Liver (tissue), 9 donors: Measurements from ENCODE around the gene ZNF790. TPM values are rescaled to one million over a fixed set of nuclear protein-coding genes. Genes with fewer than 3 reads are reported as not detected.

Source experiments
- DNase-seq: peaks from one replicate; pipeline ENCODE4 v3.0.0-alpha.2; 2017; ENCODE audit warnings: low spot score
- H3K27ac ChIP-seq, 2 donors: one replicate each; pipeline ENCODE4 v1.7.0; 2013; ENCODE audit warnings: inconsistent platforms in 2 of 2, low read length in 2 of 2, control low read depth in 1 of 2, low read depth in 1 of 2, mild to moderate bottlenecking in 1 of 2
- H3K27me3 ChIP-seq, 4 donors: one replicate each; pipeline versions ENCODE4 v1.6.1 to v1.7.0; 2013; ENCODE audit warnings: low read length in 3 of 4, inconsistent platforms in 1 of 4, mild to moderate bottlenecking in 1 of 4, moderate library complexity in 1 of 4; ENCODE audit not compliant: control insufficient read depth in 4 of 4, insufficient read depth in 4 of 4
- H3K36me3 ChIP-seq, 4 donors: one replicate each; pipeline versions ENCODE4 v1.6.1 to v1.7.0; 2013; ENCODE audit warnings: low read length in 3 of 4, mild to moderate bottlenecking in 3 of 4, low read depth in 1 of 4, moderate library complexity in 1 of 4; ENCODE audit not compliant: control insufficient read depth in 4 of 4, insufficient read depth in 3 of 4
- H3K4me1 ChIP-seq, 4 donors: one replicate each; pipeline versions ENCODE4 v1.6.1 to v1.7.0; 2013; ENCODE audit warnings: low read length in 3 of 4, mild to moderate bottlenecking in 3 of 4, moderate library complexity in 1 of 4; ENCODE audit not compliant: control insufficient read depth in 4 of 4, insufficient read depth in 4 of 4
- H3K4me3 ChIP-seq, 3 donors: one replicate each; pipeline versions ENCODE4 v1.6.1 to v1.7.0; 2013; ENCODE audit warnings: low read length in 3 of 3, control low read depth in 1 of 3, low read depth in 1 of 3, mild to moderate bottlenecking in 1 of 3
- H3K9ac ChIP-seq, 2 donors: one replicate each; pipeline ENCODE4 v1.7.0; 2013; ENCODE audit warnings: low read length in 2 of 2, mild to moderate bottlenecking in 2 of 2, moderate library complexity in 2 of 2, control low read depth in 1 of 2, low read depth in 1 of 2
- H3K9me3 ChIP-seq, 4 donors: one replicate each; pipeline versions ENCODE4 v1.6.1 to v1.7.0; 2013; ENCODE audit warnings: low read length in 3 of 4; ENCODE audit not compliant: control insufficient read depth in 4 of 4
- EGR1 ChIP-seq, 2 donors: IDR thresholded peaks; 2 replicates each; pipeline ENCODE4 v1.6.1; 2016 to 2018; ENCODE audit warnings: antibody characterized with exemption in 2 of 2, low read depth in 2 of 2
- FOXA1 ChIP-seq: IDR thresholded peaks from 2 replicates; pipeline ENCODE4 v1.6.1; 2016; ENCODE audit warnings: antibody characterized with exemption
- FOXA2 ChIP-seq: IDR thresholded peaks from 2 replicates; pipeline ENCODE4 v1.6.1; 2016; ENCODE audit warnings: antibody characterized with exemption
- GABPA ChIP-seq, 2 donors: IDR thresholded peaks in 1 of 2; conservative IDR thresholded peaks in 1 of 2; 2 replicates each; pipeline ENCODE4 v1.6.1; 2016; ENCODE audit warnings: antibody characterized with exemption in 2 of 2, mild to moderate bottlenecking in 1 of 2, moderate library complexity in 1 of 2
- HNF4A ChIP-seq, 2 donors: conservative IDR thresholded peaks; 2 replicates each; pipeline ENCODE4 v1.6.1; 2016; ENCODE audit warnings: antibody characterized with exemption in 2 of 2, mild to moderate bottlenecking in 2 of 2
- HNF4G ChIP-seq: IDR thresholded peaks from 2 replicates; pipeline ENCODE4 v1.6.1; 2016; ENCODE audit warnings: antibody characterized with exemption
- JUND ChIP-seq, 2 donors: IDR thresholded peaks; 2 replicates each; pipeline ENCODE4 v1.6.1; 2016; ENCODE audit warnings: antibody characterized with exemption in 2 of 2
- NR2F2 ChIP-seq: IDR thresholded peaks from 2 replicates; pipeline ENCODE4 v1.6.1; 2016; ENCODE audit warnings: antibody characterized with exemption
- RAD21 ChIP-seq, 2 donors: IDR thresholded peaks; 2 replicates each; pipeline ENCODE4 v1.6.1; 2016; ENCODE audit warnings: antibody characterized with exemption in 2 of 2, mild to moderate bottlenecking in 2 of 2
- RXRA ChIP-seq, 2 donors: IDR thresholded peaks; 2 replicates each; pipeline ENCODE4 v1.6.1; 2017 to 2018; ENCODE audit warnings: antibody characterized with exemption in 2 of 2, mild to moderate bottlenecking in 1 of 2
- SP1 ChIP-seq: IDR thresholded peaks from 2 replicates; pipeline ENCODE4 v1.6.1; 2018; ENCODE audit warnings: antibody characterized with exemption, mild to moderate bottlenecking
- TAF1 ChIP-seq: conservative IDR thresholded peaks from 2 replicates; pipeline ENCODE4 v1.6.1; 2016; ENCODE audit warnings: antibody characterized with exemption, mild to moderate bottlenecking
- YY1 ChIP-seq: IDR thresholded peaks from 2 replicates; pipeline ENCODE4 v1.6.1; 2016; ENCODE audit warnings: antibody characterized with exemption, mild to moderate bottlenecking
- WGBS: extraction: QIAGEN DNeasy Blood & Tissue Kit; methylation state at CpG from one replicate; pipeline ENCODE4 v1.1.7; 2013; 5-methylcytosine and 5-hydroxymethylcytosine counted together
- polyA plus RNA-seq, 2 donors: library from polyadenylated mRNA; stranded (reverse) in 1 of 2; unstranded in 1 of 2; fragments of 200-250 nt in 1 of 2; fragments of >200 nt in 1 of 2; fragmentation: Nextera tagmentation in 1 of 2; extraction: Ambion mirVana in 1 of 2; gene quantifications; one replicate each; pipeline versions ENCODE4 v1.2.1 to v1.2.3, GENCODE V29; 2013 to 2015
- total RNA-seq, 2 donors: library from RNA; depleted of rRNA; stranded (reverse); fragments of >200 nt; gene quantifications; one replicate each; pipeline ENCODE4 v1.2.3, GENCODE V29; 2014
- TF ChIP-seq, protein P1 (sequence below): IDR thresholded peaks from 2 replicates; pipeline ENCODE4 v1.6.1; 2016; ENCODE audit warnings: antibody characterized with exemption
- TF ChIP-seq, protein P2 (sequence below): IDR thresholded peaks from 2 replicates; pipeline ENCODE4 v1.6.1; 2016; ENCODE audit warnings: antibody characterized with exemption, mild to moderate bottlenecking
- TF ChIP-seq, protein P3 (sequence below): fragments of 150-350 bp; IDR thresholded peaks from 2 replicates; pipeline ENCODE4 v1.5.1; 2017; ENCODE audit warnings: improper control_type of control experiment, low read depth, low read length; ENCODE audit not compliant: missing input control
- TF ChIP-seq, protein P4 (sequence below): IDR thresholded peaks from 2 replicates; pipeline ENCODE4 v1.6.1; 2016; ENCODE audit warnings: antibody characterized with exemption
- TF ChIP-seq, protein P5 (sequence below): IDR thresholded peaks from 2 replicates; pipeline ENCODE4 v1.6.1; 2016; ENCODE audit warnings: antibody characterized with exemption
- donor health status: healthy.
- donor health status: healthy.
- donor health status: healthy.
- donor health status: healthy.
- donor health status: healthy.

Gene ZNF790
- total and polyA plus RNA-seq, 4 donors: 2.8 to 5.5 (median 4.2) TPM

DNA sequence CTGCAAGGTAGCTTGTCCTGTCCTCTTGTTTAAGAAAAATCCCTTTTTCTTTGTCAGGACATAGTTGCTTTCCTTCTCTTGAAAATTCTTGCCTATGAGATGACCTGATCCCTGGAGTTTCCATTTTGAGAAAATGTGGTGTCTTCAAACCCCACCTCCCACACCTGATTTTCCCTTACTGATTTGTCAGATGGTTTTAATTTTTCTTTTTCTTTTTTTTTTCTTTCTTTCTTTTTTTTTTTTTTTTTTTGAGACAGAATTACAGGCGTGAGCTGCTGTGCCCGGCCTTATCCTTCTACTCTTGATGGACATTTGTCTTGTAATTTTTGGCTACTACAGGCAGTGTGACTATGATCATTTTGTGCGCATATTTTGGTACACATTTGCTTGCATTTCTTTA, 13.7 kb upstream of the ZNF790 start:
- Histone ChIP-seq H3K4me3 (peak overlapping the region in 2 of 3 donors; percentile 91 to 98), H3K27ac (no peak overlapping the region), H3K4me1 (peaks cover 0 to 14% (median 8%) of the 10 kb centered on the region in 4 donors), H3K36me3 (peaks cover 5 to 24% (median 23%) of the 10 kb centered on the region in 4 donors), H3K9me3 (peaks cover 7 to 27% (median 14%) of the 10 kb centered on the region in 4 donors), H3K9ac (no peak overlapping the region), H3K27me3 (no peaks in the 10 kb centered on the region)
- DNase-seq: no peak
- 99% methylated on average over 3 of the region's 3 CpGs for WGBS
- TF ChIP-seq, protein P1, sequence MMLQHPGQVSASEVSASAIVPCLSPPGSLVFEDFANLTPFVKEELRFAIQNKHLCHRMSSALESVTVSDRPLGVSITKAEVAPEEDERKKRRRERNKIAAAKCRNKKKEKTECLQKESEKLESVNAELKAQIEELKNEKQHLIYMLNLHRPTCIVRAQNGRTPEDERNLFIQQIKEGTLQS: no peak

DNA sequence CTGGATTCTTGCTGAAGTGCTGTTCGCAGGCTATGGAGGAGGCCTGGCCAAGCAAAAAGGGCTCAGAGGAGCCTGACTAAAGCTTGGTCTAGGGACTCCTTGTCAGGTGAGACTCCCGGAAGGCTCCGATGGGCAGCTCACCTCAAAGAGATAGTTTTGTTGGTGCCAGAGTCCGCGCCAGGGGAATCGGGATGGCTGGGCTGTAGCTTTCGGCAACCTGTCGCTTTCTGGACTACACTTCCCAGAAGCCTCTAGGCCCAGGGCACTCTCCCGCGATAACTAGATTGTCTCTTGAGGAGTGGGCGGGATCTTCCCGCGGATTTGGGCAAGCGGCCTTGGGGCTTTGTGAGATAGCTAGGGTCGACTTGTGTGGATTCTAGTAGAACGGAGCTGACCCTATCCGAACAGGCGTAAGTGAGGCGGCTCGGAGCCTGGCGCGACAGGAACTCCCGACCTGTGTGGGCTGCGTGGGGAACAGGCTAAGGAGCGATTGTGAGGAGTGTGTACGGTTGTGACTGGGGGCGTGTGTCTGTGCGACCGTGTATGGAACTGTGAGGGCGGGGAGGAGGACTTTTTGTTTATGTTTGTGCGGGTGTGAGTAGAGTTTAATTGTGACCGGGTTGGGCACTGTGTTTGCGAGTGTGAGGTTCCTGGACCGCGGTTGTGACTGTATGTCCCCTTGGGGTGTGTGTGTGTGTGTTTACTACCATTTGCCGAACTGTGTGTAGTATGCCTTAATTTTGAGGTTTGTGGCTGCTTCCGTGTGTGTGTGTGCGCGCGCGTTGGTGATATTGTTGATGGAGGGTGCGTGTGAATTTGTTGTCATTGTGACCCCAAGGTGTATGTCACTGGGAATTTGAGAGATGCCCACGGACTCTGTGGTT, 12.6 kb upstream of the ZNF790 start, which contains the start of gene ZNF345:
TSS of gene ZNF345 (plus strand) at position 318 of the 884 bp plus-strand sequence. CDS start 25,955 bp downstream, outside the sequence.
- Histone ChIP-seq H3K9me3 (peaks cover 6 to 19% (median 12%) of the 10 kb centered on the region in 4 donors), H3K27me3 (no peaks in the 10 kb centered on the region), H3K4me3 (peak within 1 kb of the TSS; percentile 52 to 98 (median 91)), H3K27ac (peak within 1 kb of the TSS; percentile 70 to 89), H3K4me1 (peaks cover 0 to 14% (median 8%) of the 10 kb centered on the region in 4 donors), H3K9ac (peak within 1 kb of the TSS; percentile 76 to 81), H3K36me3 (peaks cover 2 to 17% (median 14%) of the 10 kb centered on the region in 4 donors)
- under 1% methylated on average over 43 of the region's 43 CpGs for WGBS
- no peak for TF ChIP-seq RAD21 (IDR thresholded peaks at IDR 0.05)
- TF ChIP-seq NR2F2: no peak
- TF ChIP-seq FOXA1: no peak
- no peak for TF ChIP-seq FOXA2
- TF ChIP-seq HNF4G: no peak
- TF ChIP-seq, protein P2, sequence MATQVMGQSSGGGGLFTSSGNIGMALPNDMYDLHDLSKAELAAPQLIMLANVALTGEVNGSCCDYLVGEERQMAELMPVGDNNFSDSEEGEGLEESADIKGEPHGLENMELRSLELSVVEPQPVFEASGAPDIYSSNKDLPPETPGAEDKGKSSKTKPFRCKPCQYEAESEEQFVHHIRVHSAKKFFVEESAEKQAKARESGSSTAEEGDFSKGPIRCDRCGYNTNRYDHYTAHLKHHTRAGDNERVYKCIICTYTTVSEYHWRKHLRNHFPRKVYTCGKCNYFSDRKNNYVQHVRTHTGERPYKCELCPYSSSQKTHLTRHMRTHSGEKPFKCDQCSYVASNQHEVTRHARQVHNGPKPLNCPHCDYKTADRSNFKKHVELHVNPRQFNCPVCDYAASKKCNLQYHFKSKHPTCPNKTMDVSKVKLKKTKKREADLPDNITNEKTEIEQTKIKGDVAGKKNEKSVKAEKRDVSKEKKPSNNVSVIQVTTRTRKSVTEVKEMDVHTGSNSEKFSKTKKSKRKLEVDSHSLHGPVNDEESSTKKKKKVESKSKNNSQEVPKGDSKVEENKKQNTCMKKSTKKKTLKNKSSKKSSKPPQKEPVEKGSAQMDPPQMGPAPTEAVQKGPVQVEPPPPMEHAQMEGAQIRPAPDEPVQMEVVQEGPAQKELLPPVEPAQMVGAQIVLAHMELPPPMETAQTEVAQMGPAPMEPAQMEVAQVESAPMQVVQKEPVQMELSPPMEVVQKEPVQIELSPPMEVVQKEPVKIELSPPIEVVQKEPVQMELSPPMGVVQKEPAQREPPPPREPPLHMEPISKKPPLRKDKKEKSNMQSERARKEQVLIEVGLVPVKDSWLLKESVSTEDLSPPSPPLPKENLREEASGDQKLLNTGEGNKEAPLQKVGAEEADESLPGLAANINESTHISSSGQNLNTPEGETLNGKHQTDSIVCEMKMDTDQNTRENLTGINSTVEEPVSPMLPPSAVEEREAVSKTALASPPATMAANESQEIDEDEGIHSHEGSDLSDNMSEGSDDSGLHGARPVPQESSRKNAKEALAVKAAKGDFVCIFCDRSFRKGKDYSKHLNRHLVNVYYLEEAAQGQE: no peak
- TF ChIP-seq HNF4A (conservative IDR thresholded peaks at IDR 0.05): peak in 1 of 2 donors; percentile 5
- peak; percentile 77 for TF ChIP-seq YY1
- no peak for TF ChIP-seq RXRA (IDR thresholded peaks at IDR 0.05)
- no peak for TF ChIP-seq SP1
- TF ChIP-seq, protein P3, sequence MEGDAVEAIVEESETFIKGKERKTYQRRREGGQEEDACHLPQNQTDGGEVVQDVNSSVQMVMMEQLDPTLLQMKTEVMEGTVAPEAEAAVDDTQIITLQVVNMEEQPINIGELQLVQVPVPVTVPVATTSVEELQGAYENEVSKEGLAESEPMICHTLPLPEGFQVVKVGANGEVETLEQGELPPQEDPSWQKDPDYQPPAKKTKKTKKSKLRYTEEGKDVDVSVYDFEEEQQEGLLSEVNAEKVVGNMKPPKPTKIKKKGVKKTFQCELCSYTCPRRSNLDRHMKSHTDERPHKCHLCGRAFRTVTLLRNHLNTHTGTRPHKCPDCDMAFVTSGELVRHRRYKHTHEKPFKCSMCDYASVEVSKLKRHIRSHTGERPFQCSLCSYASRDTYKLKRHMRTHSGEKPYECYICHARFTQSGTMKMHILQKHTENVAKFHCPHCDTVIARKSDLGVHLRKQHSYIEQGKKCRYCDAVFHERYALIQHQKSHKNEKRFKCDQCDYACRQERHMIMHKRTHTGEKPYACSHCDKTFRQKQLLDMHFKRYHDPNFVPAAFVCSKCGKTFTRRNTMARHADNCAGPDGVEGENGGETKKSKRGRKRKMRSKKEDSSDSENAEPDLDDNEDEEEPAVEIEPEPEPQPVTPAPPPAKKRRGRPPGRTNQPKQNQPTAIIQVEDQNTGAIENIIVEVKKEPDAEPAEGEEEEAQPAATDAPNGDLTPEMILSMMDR: no peak
- TF ChIP-seq JUND (IDR thresholded peaks at IDR 0.05): no peak
- TF ChIP-seq, protein P4, sequence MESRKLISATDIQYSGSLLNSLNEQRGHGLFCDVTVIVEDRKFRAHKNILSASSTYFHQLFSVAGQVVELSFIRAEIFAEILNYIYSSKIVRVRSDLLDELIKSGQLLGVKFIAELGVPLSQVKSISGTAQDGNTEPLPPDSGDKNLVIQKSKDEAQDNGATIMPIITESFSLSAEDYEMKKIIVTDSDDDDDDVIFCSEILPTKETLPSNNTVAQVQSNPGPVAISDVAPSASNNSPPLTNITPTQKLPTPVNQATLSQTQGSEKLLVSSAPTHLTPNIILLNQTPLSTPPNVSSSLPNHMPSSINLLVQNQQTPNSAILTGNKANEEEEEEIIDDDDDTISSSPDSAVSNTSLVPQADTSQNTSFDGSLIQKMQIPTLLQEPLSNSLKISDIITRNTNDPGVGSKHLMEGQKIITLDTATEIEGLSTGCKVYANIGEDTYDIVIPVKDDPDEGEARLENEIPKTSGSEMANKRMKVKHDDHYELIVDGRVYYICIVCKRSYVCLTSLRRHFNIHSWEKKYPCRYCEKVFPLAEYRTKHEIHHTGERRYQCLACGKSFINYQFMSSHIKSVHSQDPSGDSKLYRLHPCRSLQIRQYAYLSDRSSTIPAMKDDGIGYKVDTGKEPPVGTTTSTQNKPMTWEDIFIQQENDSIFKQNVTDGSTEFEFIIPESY: peak; percentile 99
- TF ChIP-seq, protein P1: no peak
- TF ChIP-seq TAF1: no peak
- TF ChIP-seq, protein P5, sequence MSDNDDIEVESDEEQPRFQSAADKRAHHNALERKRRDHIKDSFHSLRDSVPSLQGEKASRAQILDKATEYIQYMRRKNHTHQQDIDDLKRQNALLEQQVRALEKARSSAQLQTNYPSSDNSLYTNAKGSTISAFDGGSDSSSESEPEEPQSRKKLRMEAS: peak; percentile 8
- TF ChIP-seq GABPA (IDR thresholded peaks at IDR 0.05 in 1 of 2, conservative IDR thresholded peaks at IDR 0.05 in 1 of 2): peak in 1 of 2 donors; percentile 71
- peak in 1 of 2 donors; percentile 25 for TF ChIP-seq EGR1 (IDR thresholded peaks at IDR 0.05; ENCODE audit: low read depth in 2 of 2)
- peak; percentile 84 for DNase-seq
